Upper lobe of right lung (tissue), 1 donor: Measurements from ENCODE around the gene CERK. TPM values are rescaled to one million over a fixed set of nuclear protein-coding genes. Genes with fewer than 3 reads are reported as not detected.
"Not testable (repeated sequence)": the region's sequence is repeated elsewhere in the genome, so short reads cannot be mapped to it uniquely, and the experiment has no call there.

Source experiments
- ATAC-seq: fragments of 200-7000 bp; cut with Tn5 transposase; one replicate; pipeline ENCODE4 v1.9.1; 2020; ENCODE audit warnings: mild to moderate bottlenecking, moderate library complexity
- DNase-seq: peaks from one replicate; pipeline ENCODE4 v3.0.0-alpha.2; 2020
- H3K27ac ChIP-seq: fragments of 200-600 bp; one replicate; pipeline ENCODE4 v1.8.0; 2022
- H3K27me3 ChIP-seq: fragments of 200-600 bp; one replicate; pipeline ENCODE4 v1.8.0; 2022; ENCODE audit warnings: mild to moderate bottlenecking
- H3K36me3 ChIP-seq: fragments of 200-600 bp; one replicate; pipeline ENCODE4 v1.8.0; 2022
- H3K4me1 ChIP-seq: fragments of 200-600 bp; one replicate; pipeline ENCODE4 v1.8.0; 2022
- H3K4me3 ChIP-seq: fragments of 200-600 bp; one replicate; pipeline ENCODE4 v1.8.0; 2022; ENCODE audit warnings: mild to moderate bottlenecking
- H3K9me3 ChIP-seq: fragments of 200-600 bp; one replicate; pipeline ENCODE4 v1.8.0; 2022
- intact Hi-C: fragments of 100-400 bp; cut with DNase I; formaldehyde crosslinking; loops from one replicate; pipeline ENCODE4 v1.11.0; 2022
- total RNA-seq: library from RNA; stranded (reverse); fragmentation: NEBNext Ultra II Directional; extraction: Animal tissue kit (Norgen Biotek cat#: 25700); gene quantifications from one replicate; pipeline ENCODE4 v1.2.1, GENCODE V29; 2021
- TF ChIP-seq, protein P1 (sequence below): fragments of 200-600 bp; IDR thresholded peaks from one replicate; pipeline ENCODE4 v1.8.0; 2022; ENCODE audit warnings: antibody characterized with exemption
- donor health status: DM: no; HTN: yes; CAD: no; lungs with severe emphysema.

CERK gene
- total RNA-seq, 1 donor from 2014 or later: 28.1 TPM

DNA sequence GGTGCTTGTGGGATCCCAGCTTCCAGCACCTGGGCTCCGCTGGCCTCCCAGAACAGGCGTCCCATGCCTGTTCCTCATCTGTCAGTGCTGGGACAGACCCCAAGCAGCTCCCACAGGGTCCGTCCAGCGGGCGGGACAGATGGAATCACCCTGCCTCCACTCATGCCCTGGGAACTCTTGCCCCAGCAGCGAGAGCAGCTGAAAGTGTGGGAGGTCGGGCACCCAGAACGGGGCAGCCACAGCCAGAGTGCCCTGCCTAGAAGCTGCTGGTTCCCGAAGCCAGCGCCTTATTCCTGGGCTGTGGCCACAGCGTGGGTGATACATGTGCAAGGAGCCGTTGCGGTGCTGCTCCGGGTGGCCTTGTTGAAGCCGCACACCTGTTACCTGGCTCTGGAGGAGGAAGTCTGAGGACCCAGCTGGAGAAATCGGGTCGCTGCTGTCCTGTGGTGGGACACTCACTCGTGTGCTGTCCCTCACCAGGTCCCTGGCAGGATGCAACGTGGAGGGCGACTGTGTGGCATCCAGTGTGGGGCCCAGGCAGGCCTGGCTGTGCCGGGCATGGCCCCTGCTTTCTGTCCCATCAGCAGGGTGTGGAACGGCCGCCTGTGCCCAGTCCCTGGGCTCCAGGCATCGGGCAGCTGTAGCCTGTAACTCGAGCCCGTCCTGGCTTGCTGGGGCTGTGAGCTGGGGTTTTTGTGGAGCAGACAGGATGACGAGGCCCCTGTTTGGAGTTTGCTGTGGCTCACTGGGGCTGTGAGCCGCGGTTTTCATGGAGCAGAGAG lies 101.6 kb downstream of the CERK start:
- H3K4me3 ChIP-seq: no peak overlapping the region
- no peaks in the 10 kb centered on the region for H3K9me3 ChIP-seq
- TF ChIP-seq, protein P1, sequence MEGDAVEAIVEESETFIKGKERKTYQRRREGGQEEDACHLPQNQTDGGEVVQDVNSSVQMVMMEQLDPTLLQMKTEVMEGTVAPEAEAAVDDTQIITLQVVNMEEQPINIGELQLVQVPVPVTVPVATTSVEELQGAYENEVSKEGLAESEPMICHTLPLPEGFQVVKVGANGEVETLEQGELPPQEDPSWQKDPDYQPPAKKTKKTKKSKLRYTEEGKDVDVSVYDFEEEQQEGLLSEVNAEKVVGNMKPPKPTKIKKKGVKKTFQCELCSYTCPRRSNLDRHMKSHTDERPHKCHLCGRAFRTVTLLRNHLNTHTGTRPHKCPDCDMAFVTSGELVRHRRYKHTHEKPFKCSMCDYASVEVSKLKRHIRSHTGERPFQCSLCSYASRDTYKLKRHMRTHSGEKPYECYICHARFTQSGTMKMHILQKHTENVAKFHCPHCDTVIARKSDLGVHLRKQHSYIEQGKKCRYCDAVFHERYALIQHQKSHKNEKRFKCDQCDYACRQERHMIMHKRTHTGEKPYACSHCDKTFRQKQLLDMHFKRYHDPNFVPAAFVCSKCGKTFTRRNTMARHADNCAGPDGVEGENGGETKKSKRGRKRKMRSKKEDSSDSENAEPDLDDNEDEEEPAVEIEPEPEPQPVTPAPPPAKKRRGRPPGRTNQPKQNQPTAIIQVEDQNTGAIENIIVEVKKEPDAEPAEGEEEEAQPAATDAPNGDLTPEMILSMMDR: no peak
- DNase-seq (no peak), ATAC-seq (no peak)
- H3K27ac ChIP-seq: no peak overlapping the region
- H3K36me3 ChIP-seq: no peaks in the 10 kb centered on the region
- intact Hi-C loops: no loop called here
- H3K27me3 ChIP-seq: no peaks in the 10 kb centered on the region
- peaks cover 3% of the 10 kb centered on the region for H3K4me1 ChIP-seq

- intact Hi-C loops: no loop called here
- peak; percentile 32 for ATAC-seq
- H3K36me3 ChIP-seq: no peaks in the 10 kb centered on the region
- H3K27ac ChIP-seq: no peak overlapping the region
- H3K27me3 ChIP-seq: no peaks in the 10 kb centered on the region
- no peaks in the 10 kb centered on the region for H3K9me3 ChIP-seq
- no peak for DNase-seq
- H3K4me1 ChIP-seq: no peaks in the 10 kb centered on the region
- H3K4me3 ChIP-seq: no peak overlapping the region
- TF ChIP-seq, protein P1: no peak
Observed at GRCh38 chr22:46635756-46636155, 102.3 kb downstream of the CERK start.

GRCh38 chr22:46634973-46635685 lies 102.9 kb downstream of the CERK start:
- peak; percentile 82 for DNase-seq
- H3K27me3 ChIP-seq, H3K4me1 ChIP-seq, H3K36me3 ChIP-seq, H3K27ac ChIP-seq, ATAC-seq, H3K9me3 ChIP-seq, intact Hi-C loops, H3K4me3 ChIP-seq: not testable (repeated sequence)

Other genes starting within 250 kb of the CERK start
- gene CELSR1, start 200.6 kb downstream of the CERK start, total RNA-seq: 53.5 TPM
- gene GRAMD4, start 117.9 kb downstream of the CERK start, total RNA-seq: 71.4 TPM
- 31.3 TPM for gene TBC1D22A, start 24.4 kb upstream of the CERK start, total RNA-seq